K562 (cell line): ENCODE measurements around the gene DNAH17. TPM values are rescaled to one million over a fixed set of nuclear protein-coding genes. Genes with fewer than 3 reads are reported as not detected.

ENCODE experiments used
- ATAC-seq: fragments of 200-7000 bp; cut with Tn5 transposase; 3 replicates; pipeline ENCODE4 v1.9.1; 2020; ENCODE audit warnings: moderate library complexity
- BruUV-seq: library from RNA; stranded (reverse); fragments of 400-500 nt; replicated peaks from 2 replicates; lab custom pipeline; 2021; lab: Mats Ljungman, UMichigan
- CTCF ChIA-PET: fragments of 300-600 bp; formaldehyde crosslinking; extraction: SDS; loops from one replicate; lab custom pipeline; 2021; ENCODE audit warnings: low intra/inter-chr PET ratio; lab: Yijun Ruan, JAX
- POLR2A ChIA-PET: fragments of 300-600, 350-650 bp; sonication (Branson Sonifier 250); formaldehyde crosslinking; extraction: SDS; loops from one replicate; lab custom pipeline; 2021; ENCODE audit warnings: antibody characterized with exemption, inconsistent platforms; lab: Yijun Ruan, JAX
- DNase-seq, 4 experiments: peaks; one replicate each; pipeline versions ENCODE4 v3.0.0 to v3.0.0-alpha.2; 2011 to 2018; ENCODE audit warnings: low spot score in 3 of 4, mixed read lengths in 3 of 4; ENCODE audit errors: extremely low read depth in 1 of 4
- FAIRE-seq: peaks from 2 replicates; lab custom pipeline; 2011; peaks lifted over from hg19 to GRCh38; lab: Jason Lieb, UNC
- H2AFZ ChIP-seq: 2 replicates; pipeline ENCODE4 v1.6.0; 2011; ENCODE audit warnings: low read depth, low read length, control low read depth, inconsistent platforms
- H3K27ac ChIP-seq: fragments of 200-600 bp; 3 replicates; pipeline ENCODE4 v1.8.0; 2011; ENCODE audit warnings: low read depth, mild to moderate bottlenecking, control low read depth, inconsistent platforms, low read length, moderate library complexity, mixed read lengths; ENCODE audit errors: extremely low read depth
- H3K27me3 ChIP-seq, 2 experiments: fragments of 300-600 bp in 1 of 2; 2 replicates in 1 of 2; 3 replicates in 1 of 2; pipeline versions ENCODE4 v1.6.0 to v1.8.0; 2011; ENCODE audit warnings: inconsistent platforms in 2 of 2, low read length in 2 of 2, mild to moderate bottlenecking in 1 of 2, mixed read lengths in 1 of 2, moderate library complexity in 1 of 2; ENCODE audit not compliant: control insufficient read depth in 2 of 2, insufficient read depth in 2 of 2
- H3K36me3 ChIP-seq: fragments of 300-600 bp; 3 replicates; pipeline ENCODE4 v1.8.0; 2011; ENCODE audit warnings: mild to moderate bottlenecking, low read length, inconsistent platforms; ENCODE audit not compliant: control insufficient read depth, insufficient read depth
- H3K4me1 ChIP-seq, 2 experiments: fragments of 200-600 bp in 1 of 2; replicated peaks in 1 of 2; 2 replicates in 1 of 2; 3 replicates in 1 of 2; pipeline versions ENCODE4 v1.5.1 to v1.8.0; 2011; ENCODE audit warnings: inconsistent platforms in 2 of 2, low read length in 2 of 2, mild to moderate bottlenecking in 1 of 2, mixed read lengths in 1 of 2, moderate library complexity in 1 of 2; ENCODE audit not compliant: control insufficient read depth in 2 of 2, insufficient read depth in 2 of 2
- H3K4me2 ChIP-seq: 2 replicates; pipeline ENCODE4 v1.6.1; 2011; ENCODE audit warnings: low read length, control low read depth, inconsistent platforms, mixed read lengths; ENCODE audit not compliant: insufficient read depth
- H3K4me3 ChIP-seq: fragments of 200-600 bp; sonication (generic), shearing (Covaris generic); 2 replicates; pipeline ENCODE4 v1.5.1; 2016; ENCODE audit warnings: control low read depth, inconsistent platforms
- H3K79me2 ChIP-seq: fragments of 200-600 bp; 3 replicates; pipeline ENCODE4 v1.8.0; 2011; ENCODE audit warnings: low read length, inconsistent platforms; ENCODE audit not compliant: control insufficient read depth, insufficient read depth
- H3K9ac ChIP-seq, 2 experiments: 2 replicates each; pipeline versions ENCODE4 v1.6.0 to v1.6.1; 2011; ENCODE audit warnings: low read depth in 2 of 2, low read length in 2 of 2, control low read depth in 1 of 2, inconsistent platforms in 1 of 2, mild to moderate bottlenecking in 1 of 2, mixed read lengths in 1 of 2; ENCODE audit not compliant: insufficient read depth in 1 of 2
- H3K9me1 ChIP-seq: one replicate; pipeline ENCODE4 v1.6.0; 2011; ENCODE audit warnings: inconsistent platforms, mild to moderate bottlenecking, low read length, moderate library complexity; ENCODE audit not compliant: control insufficient read depth, insufficient read depth
- H3K9me3 ChIP-seq: replicated peaks from 2 replicates; pipeline ENCODE4 v1.5.1; 2011; ENCODE audit warnings: low read depth, low read length, inconsistent platforms; ENCODE audit not compliant: control insufficient read depth, insufficient read depth
- H4K20me1 ChIP-seq: replicated peaks from 2 replicates; pipeline ENCODE4 v1.6.1; 2011; ENCODE audit warnings: low read length, inconsistent platforms, mixed read lengths; ENCODE audit not compliant: control insufficient read depth, insufficient read depth
- NBN ChIP-seq: fragments of 450-650 bp; IDR thresholded peaks from 2 replicates; pipeline ENCODE4 v1.6.1; 2016; ENCODE audit warnings: low read depth, mild to moderate bottlenecking
- SMARCA5 ChIP-seq: fragments of 450-650 bp; IDR thresholded peaks from 2 replicates; pipeline ENCODE4 v1.6.1; 2016
- SMARCC2 ChIP-seq: fragments of 450-650 bp; IDR thresholded peaks from 2 replicates; pipeline ENCODE4 v1.6.1; 2017; ENCODE audit warnings: antibody characterized with exemption, moderate library complexity, mild to moderate bottlenecking, low read depth
- TBL1XR1 ChIP-seq, 2 experiments: IDR thresholded peaks; 2 replicates each; pipeline ENCODE4 v1.6.1; 2012; ENCODE audit warnings: improper control_type of control experiment in 2 of 2, low read length in 2 of 2, mild to moderate bottlenecking in 1 of 2
- TFAM ChIP-seq: fragments of 250-450 bp; sonication (Bioruptor Pico); conservative IDR thresholded peaks from 2 replicates; pipeline ENCODE4 v1.5.0; 2021; ENCODE audit warnings: mild to moderate bottlenecking, moderate library complexity
- WGBS: fragments of 100-300 bp; shearing (Covaris generic); methylation state at CpG from one replicate; pipeline ENCODE4 v1.1.6; 2016; ENCODE audit warnings: low coverage, mixed read lengths; ENCODE audit not compliant: insufficient coverage; ENCODE audit errors: missing lambda C conversion rate; 5-methylcytosine and 5-hydroxymethylcytosine counted together
- in situ Hi-C: fragments of 300-500 bp; cut with MboI; formaldehyde crosslinking; loops from 4 replicates; pipeline ENCODE4 v1.15.0; 2018; ENCODE audit warnings: inconsistent platforms, mixed read lengths
- intact Hi-C: fragments of 100-400 bp; cut with micrococcal nuclease; formaldehyde crosslinking; loops from 2 replicates; pipeline ENCODE4 v1.14.2; 2022
- polyA plus RNA-seq, 8 experiments: library from polyadenylated mRNA; depleted of rRNA in 4 of 8; stranded (reverse) in 5 of 8; unstranded in 3 of 8; fragments of >200 nt; fragmentation: Nextera tagmentation in 2 of 8; fragmentation: Illumina TruSeq in 1 of 8; extraction: Ambion mirVana in 2 of 8; extraction: Trizol in 1 of 8; gene quantifications; 2 replicates each; pipeline versions ENCODE4 v1.2.1 to v1.2.3, GENCODE V29; 2011 to 2014; ENCODE audit warnings: inconsistent platforms in 1 of 8, missing spikeins in 1 of 8
- total RNA-seq, 7 experiments: library from RNA; depleted of rRNA in 6 of 7; stranded (reverse); fragments of >200 nt in 6 of 7; fragmentation: Illumina TruSeq in 2 of 7; extraction: Trizol in 2 of 7; gene quantifications; 2 replicates each; pipeline versions ENCODE4 v1.2.1 to v1.2.3, GENCODE V29; 2011 to 2021; ENCODE audit warnings: low replicate concordance in 1 of 7
- TF ChIP-seq, protein P1 (sequence below): sonication (generic); formaldehyde crosslinking; IDR thresholded peaks from 2 replicates; pipeline ENCODE4 v1.8.1; 2023; ENCODE audit warnings: mild to moderate bottlenecking, missing genetic modification reagents

The DNAH17 gene
- total and polyA plus RNA-seq, 9 of the 15 experiments (the other 6 are each of a cell fraction or from before 2014, with no cell fraction given): under 0.01 to 0.06 (median 0.03) TPM; not detected in 5

DNA sequence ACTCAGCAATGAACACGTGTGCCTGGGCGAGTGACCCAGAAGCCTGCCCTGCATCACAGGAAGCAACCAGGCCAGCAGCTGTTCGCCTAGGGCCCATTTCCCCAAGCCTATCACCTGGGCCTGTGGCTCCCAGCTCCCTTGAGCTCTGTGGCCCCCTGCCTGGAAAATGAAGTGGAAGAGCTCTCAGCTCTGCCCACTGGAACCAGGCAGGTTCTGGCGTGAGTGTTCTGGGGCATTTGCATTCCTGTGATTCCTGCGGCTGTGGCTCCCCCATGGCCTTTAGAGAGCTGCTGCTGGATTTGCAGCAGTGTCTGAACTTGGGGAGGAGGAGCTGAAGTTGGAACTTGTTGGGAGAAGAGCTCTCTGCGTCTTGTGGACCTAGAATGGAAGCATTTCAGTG is 175.9 kb downstream of the DNAH17 start:
- no peak overlapping the region for H3K9ac ChIP-seq
- TF ChIP-seq TBL1XR1 (IDR thresholded peaks at IDR 0.05; ENCODE audit: low read length in 2 of 2): no peak
- no peak for TF ChIP-seq TFAM
- no peak for TF ChIP-seq NBN
- TF ChIP-seq SMARCC2: no peak
- TF ChIP-seq SMARCA5: no peak
- TF ChIP-seq, protein P1, sequence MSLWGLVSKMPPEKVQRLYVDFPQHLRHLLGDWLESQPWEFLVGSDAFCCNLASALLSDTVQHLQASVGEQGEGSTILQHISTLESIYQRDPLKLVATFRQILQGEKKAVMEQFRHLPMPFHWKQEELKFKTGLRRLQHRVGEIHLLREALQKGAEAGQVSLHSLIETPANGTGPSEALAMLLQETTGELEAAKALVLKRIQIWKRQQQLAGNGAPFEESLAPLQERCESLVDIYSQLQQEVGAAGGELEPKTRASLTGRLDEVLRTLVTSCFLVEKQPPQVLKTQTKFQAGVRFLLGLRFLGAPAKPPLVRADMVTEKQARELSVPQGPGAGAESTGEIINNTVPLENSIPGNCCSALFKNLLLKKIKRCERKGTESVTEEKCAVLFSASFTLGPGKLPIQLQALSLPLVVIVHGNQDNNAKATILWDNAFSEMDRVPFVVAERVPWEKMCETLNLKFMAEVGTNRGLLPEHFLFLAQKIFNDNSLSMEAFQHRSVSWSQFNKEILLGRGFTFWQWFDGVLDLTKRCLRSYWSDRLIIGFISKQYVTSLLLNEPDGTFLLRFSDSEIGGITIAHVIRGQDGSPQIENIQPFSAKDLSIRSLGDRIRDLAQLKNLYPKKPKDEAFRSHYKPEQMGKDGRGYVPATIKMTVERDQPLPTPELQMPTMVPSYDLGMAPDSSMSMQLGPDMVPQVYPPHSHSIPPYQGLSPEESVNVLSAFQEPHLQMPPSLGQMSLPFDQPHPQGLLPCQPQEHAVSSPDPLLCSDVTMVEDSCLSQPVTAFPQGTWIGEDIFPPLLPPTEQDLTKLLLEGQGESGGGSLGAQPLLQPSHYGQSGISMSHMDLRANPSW (CRISPR knock-in tag): no peak
- 69% methylated on average over 6 of the region's 6 CpGs for WGBS
- no peaks in the 10 kb centered on the region for H3K27me3 ChIP-seq
- H4K20me1 ChIP-seq: no peaks in the 10 kb centered on the region
- POLR2A ChIA-PET: interaction anchor here (0.6 to 1.4 kb wide), 3 partner anchors 10 to 43 kb away, joined by 3 to 6 read pairs (median 3); no protein-coding TSS in a partner anchor
- ATAC-seq (no peak), FAIRE-seq (no peak), DNase-seq (no peak)
- H3K9me3 ChIP-seq: no peaks in the 10 kb centered on the region
- intact Hi-C loops: no loop called here
- peaks cover 86% of the 10 kb centered on the region; the same call in 2 of the 3 replicates for H3K36me3 ChIP-seq
- H3K4me3 ChIP-seq: no peak overlapping the region
- H3K9me1 ChIP-seq: no peaks in the 10 kb centered on the region
- no TSS peak for BruUV-seq
- peaks cover 0 to 4% of the 10 kb centered on the region in 2 experiments; a peak in 1 of 5 replicates for H3K4me1 ChIP-seq
- 0 out of 3 replicates have a peak, but pooled peaks cover under 1% of the 10 kb centered on the region for H3K79me2 ChIP-seq
- CTCF ChIA-PET: no interaction called here
- in situ Hi-C loops: no loop called here
- no peak overlapping the region for H3K27ac ChIP-seq
- no peak overlapping the region for H3K4me2 ChIP-seq
- H2AFZ ChIP-seq: no peak overlapping the region
